Keratinocyte (primary cell): ENCODE data around the gene FRMPD4. TPM values are rescaled to one million over a fixed set of nuclear protein-coding genes. Genes with fewer than 3 reads are reported as not detected.

Source experiments
- DNase-seq: peaks from one replicate; pipeline ENCODE4 v3.0.0-alpha.2; 2011; ENCODE audit warnings: low read depth, missing footprints, low spot score
- FAIRE-seq: peaks from 2 replicates; lab custom pipeline; 2011; peaks lifted over from hg19 to GRCh38; lab: Jason Lieb, UNC
- H2AFZ ChIP-seq: 2 replicates; pipeline ENCODE4 v1.6.0; 2012; ENCODE audit warnings: low read length, control low read depth, inconsistent platforms; ENCODE audit not compliant: control insufficient read depth
- H3K27ac ChIP-seq: 2 replicates; pipeline ENCODE4 v1.5.1; 2011; ENCODE audit warnings: low read length; ENCODE audit not compliant: control insufficient read depth, insufficient read depth
- H3K27me3 ChIP-seq: 3 replicates; pipeline ENCODE4 v1.6.0; 2011; ENCODE audit warnings: low read length; ENCODE audit not compliant: control insufficient read depth, insufficient read depth; ENCODE audit errors: extremely low read depth
- H3K36me3 ChIP-seq, 2 experiments: 2 replicates in 1 of 2; 3 replicates in 1 of 2; pipeline ENCODE4 v1.5.1; 2011; ENCODE audit warnings: low read length in 2 of 2, mild to moderate bottlenecking in 1 of 2; ENCODE audit not compliant: control insufficient read depth in 2 of 2, insufficient read depth in 2 of 2; ENCODE audit errors: extremely low read depth in 1 of 2
- H3K4me1 ChIP-seq: 3 replicates; pipeline ENCODE4 v1.5.1; 2011; ENCODE audit warnings: low read length; ENCODE audit not compliant: control insufficient read depth, insufficient read depth; ENCODE audit errors: extremely low read depth
- H3K4me2 ChIP-seq: 3 replicates; pipeline ENCODE4 v1.6.0; 2011; ENCODE audit warnings: low read depth, low read length; ENCODE audit not compliant: control insufficient read depth, insufficient read depth; ENCODE audit errors: extremely low read depth
- H3K4me3 ChIP-seq, 3 experiments: fragments of 200-600 bp in 1 of 3; sonication (generic) in 1 of 3; 2 replicates in 2 of 3; 3 replicates in 1 of 3; pipeline ENCODE4 v1.5.1; 2011 to 2016; ENCODE audit warnings: low read length in 3 of 3, mild to moderate bottlenecking in 3 of 3, control low read depth in 2 of 3, inconsistent platforms in 1 of 3, low read depth in 1 of 3, mixed read lengths in 1 of 3, mixed run types in 1 of 3, moderate library complexity in 1 of 3; ENCODE audit not compliant: control insufficient read depth in 2 of 3, insufficient read depth in 2 of 3; ENCODE audit errors: extremely low read depth in 1 of 3
- H3K79me2 ChIP-seq: 2 replicates; pipeline ENCODE4 v1.6.0; 2012; ENCODE audit warnings: low read length; ENCODE audit not compliant: control insufficient read depth, insufficient read depth
- H3K9ac ChIP-seq: 3 replicates; pipeline ENCODE4 v1.6.0; 2011; ENCODE audit warnings: low read length; ENCODE audit not compliant: control insufficient read depth, insufficient read depth; ENCODE audit errors: extremely low read depth
- H3K9me1 ChIP-seq: 3 replicates; pipeline ENCODE4 v1.6.0; 2011; ENCODE audit warnings: low read length; ENCODE audit not compliant: control insufficient read depth, insufficient read depth; ENCODE audit errors: extremely low read depth
- H3K9me3 ChIP-seq: 2 replicates; pipeline ENCODE4 v1.5.1; 2012; ENCODE audit warnings: low read depth, low read length; ENCODE audit not compliant: control insufficient read depth
- H4K20me1 ChIP-seq: 3 replicates; pipeline ENCODE4 v1.6.0; 2011; ENCODE audit warnings: low read length; ENCODE audit not compliant: control insufficient read depth, insufficient read depth; ENCODE audit errors: extremely low read depth
- CTCF ChIP-seq, 3 experiments: IDR thresholded peaks in 1 of 3; conservative IDR thresholded peaks in 1 of 3; optimal IDR thresholded peaks in 1 of 3; 2 replicates in 2 of 3; 3 replicates in 1 of 3; pipeline versions ENCODE3 to v1.5.1; 2011; ENCODE audit warnings: low read length in 3 of 3, mild to moderate bottlenecking in 3 of 3, moderate library complexity in 2 of 3, control low read depth in 1 of 3, inconsistent platforms in 1 of 3; ENCODE audit not compliant: insufficient read depth in 2 of 3; ENCODE audit errors: extremely low read depth in 1 of 3
- EZH2 ChIP-seq: IDR thresholded peaks from one replicate; pipeline ENCODE4 v1.6.1; 2012; ENCODE audit warnings: inconsistent platforms, mild to moderate bottlenecking, low read length, moderate library complexity
- dilution Hi-C: fragments of 300-500 bp; cut with MboI; formaldehyde crosslinking; loops from one replicate; pipeline ENCODE4 v1.7.0; 2020; ENCODE audit warnings: low sequenced_read_pairs; ENCODE audit not compliant: extremely low pct_ligation_motif_present
- polyA plus RNA-seq, 5 experiments: library from polyadenylated mRNA; depleted of rRNA in 3 of 5; stranded (reverse) in 3 of 5; stranded (forward) in 1 of 5; unstranded in 1 of 5; fragments of >200 nt; gene quantifications; 1 replicate in 1 of 5; 2 replicates in 3 of 5; 3 replicates in 1 of 5; pipeline versions ENCODE4 v1.2.1 to v1.2.3, GENCODE V29; 2011 to 2012; ENCODE audit warnings: missing spikeins in 2 of 5, low read depth in 1 of 5, low replicate concordance in 1 of 5

Gene FRMPD4
- polyA plus RNA-seq, 1 donor (not counting 4 experiments of a cell fraction or from before 2014, with no cell fraction given), result 0.05 TPM

- no peak overlapping the region for H2AFZ ChIP-seq
- no peak overlapping the region for H3K9ac ChIP-seq
- DNase-seq, result no peak
- FAIRE-seq, result no peak
- H3K27ac ChIP-seq, result no peak overlapping the region
- no peaks in the 10 kb centered on the region for H4K20me1 ChIP-seq
- H3K4me1 ChIP-seq, result no peaks in the 10 kb centered on the region
- H3K27me3 ChIP-seq, result no peaks in the 10 kb centered on the region
- no peak overlapping the region for H3K4me2 ChIP-seq
- H3K9me1 ChIP-seq, result no peaks in the 10 kb centered on the region
- H3K4me3 ChIP-seq, result no peak overlapping the region
- dilution Hi-C loops, result no loop called here
- no peaks in the 10 kb centered on the region for H3K79me2 ChIP-seq
- no peaks in the 10 kb centered on the region for H3K36me3 ChIP-seq
- TF ChIP-seq EZH2, result no peak
- no peak for TF ChIP-seq CTCF (optimal IDR thresholded peaks at IDR 0.05 in 1 of 3, IDR thresholded peaks at IDR 0.05 in 1 of 3, conservative IDR thresholded peaks at IDR 0.05 in 1 of 3; ENCODE audit: extremely low read depth in 1 of 3, insufficient read depth in 2 of 3, low read length in 3 of 3)
- no peaks in the 10 kb centered on the region for H3K9me3 ChIP-seq
These were observed 555.5 kb downstream of the FRMPD4 start for GRCh38 chrX:12693754-12694153.

DNA sequence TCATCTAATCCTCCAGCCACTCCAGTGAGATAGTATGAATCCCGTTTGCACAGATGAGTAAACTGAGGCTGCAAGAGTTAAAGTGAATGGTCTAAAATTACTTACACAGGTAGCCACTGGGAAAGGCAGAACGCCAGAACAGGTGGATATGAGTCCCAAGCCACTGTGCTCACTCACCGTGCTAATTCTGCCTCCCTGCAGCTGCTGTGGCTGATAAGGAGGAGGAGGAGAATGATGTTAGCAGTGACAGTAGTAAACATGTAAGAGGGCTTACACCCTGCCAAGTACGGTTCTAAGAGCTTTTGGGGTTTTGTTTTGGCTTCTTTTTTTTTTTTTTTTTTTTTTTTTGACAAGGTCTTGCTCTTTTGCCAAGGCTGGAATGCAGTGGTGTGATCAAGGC is 562.5 kb downstream of the FRMPD4 start:
- TF ChIP-seq EZH2, result no peak
- TF ChIP-seq CTCF (optimal IDR thresholded peaks at IDR 0.05 in 1 of 3, IDR thresholded peaks at IDR 0.05 in 1 of 3, conservative IDR thresholded peaks at IDR 0.05 in 1 of 3; ENCODE audit: extremely low read depth in 1 of 3, insufficient read depth in 2 of 3, low read length in 3 of 3), result no peak
- Histone ChIP-seq H3K79me2 (no peaks in the 10 kb centered on the region), H3K4me2 (no peak overlapping the region), H3K9me1 (no peaks in the 10 kb centered on the region), H3K36me3 (no peaks in the 10 kb centered on the region), H2AFZ (no peak overlapping the region), H3K27ac (no peak overlapping the region), H3K4me3 (no peak overlapping the region), H3K4me1 (no peaks in the 10 kb centered on the region), H3K9me3 (no peaks in the 10 kb centered on the region), H4K20me1 (no peaks in the 10 kb centered on the region), H3K9ac (no peak overlapping the region), H3K27me3 (no peaks in the 10 kb centered on the region)
- dilution Hi-C loops, result no loop called here
- DNase-seq (no peak), FAIRE-seq (no peak)
